Measurements from ENCODE around the gene TCF12.

DNA sequence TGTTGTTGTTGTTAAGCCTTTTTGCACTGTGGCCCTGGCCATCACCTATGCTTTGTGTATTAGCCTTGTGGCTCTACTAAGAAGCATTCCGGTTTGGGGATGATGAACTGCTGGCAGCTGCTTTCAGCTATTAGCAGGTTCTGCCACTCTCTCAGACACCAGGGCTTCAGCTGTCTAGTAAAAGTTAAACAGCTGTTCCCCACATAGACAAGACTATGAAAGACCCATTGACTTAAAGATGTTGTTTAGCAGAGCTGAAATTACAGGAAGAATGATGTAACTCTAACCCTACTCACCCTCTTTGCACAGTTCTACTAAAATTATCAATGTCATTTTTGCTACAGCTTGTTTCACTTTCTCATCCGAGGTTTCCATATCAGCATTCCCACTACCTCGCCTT is 326.7 kb downstream of the TCF12 start:
- TF ChIP-seq, protein P1, sequence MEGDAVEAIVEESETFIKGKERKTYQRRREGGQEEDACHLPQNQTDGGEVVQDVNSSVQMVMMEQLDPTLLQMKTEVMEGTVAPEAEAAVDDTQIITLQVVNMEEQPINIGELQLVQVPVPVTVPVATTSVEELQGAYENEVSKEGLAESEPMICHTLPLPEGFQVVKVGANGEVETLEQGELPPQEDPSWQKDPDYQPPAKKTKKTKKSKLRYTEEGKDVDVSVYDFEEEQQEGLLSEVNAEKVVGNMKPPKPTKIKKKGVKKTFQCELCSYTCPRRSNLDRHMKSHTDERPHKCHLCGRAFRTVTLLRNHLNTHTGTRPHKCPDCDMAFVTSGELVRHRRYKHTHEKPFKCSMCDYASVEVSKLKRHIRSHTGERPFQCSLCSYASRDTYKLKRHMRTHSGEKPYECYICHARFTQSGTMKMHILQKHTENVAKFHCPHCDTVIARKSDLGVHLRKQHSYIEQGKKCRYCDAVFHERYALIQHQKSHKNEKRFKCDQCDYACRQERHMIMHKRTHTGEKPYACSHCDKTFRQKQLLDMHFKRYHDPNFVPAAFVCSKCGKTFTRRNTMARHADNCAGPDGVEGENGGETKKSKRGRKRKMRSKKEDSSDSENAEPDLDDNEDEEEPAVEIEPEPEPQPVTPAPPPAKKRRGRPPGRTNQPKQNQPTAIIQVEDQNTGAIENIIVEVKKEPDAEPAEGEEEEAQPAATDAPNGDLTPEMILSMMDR (IDR thresholded peaks at IDR 0.05; ENCODE audit: extremely low read depth in 1 of 2, insufficient read depth in 1 of 2, low read depth in 1 of 2, low read length in 2 of 2) = no peak
- no peak for TF ChIP-seq POLR2AphosphoS5 (IDR thresholded peaks at IDR 0.05; ENCODE audit: insufficient read depth, low read depth, low read length)
- TF ChIP-seq, protein P2, sequence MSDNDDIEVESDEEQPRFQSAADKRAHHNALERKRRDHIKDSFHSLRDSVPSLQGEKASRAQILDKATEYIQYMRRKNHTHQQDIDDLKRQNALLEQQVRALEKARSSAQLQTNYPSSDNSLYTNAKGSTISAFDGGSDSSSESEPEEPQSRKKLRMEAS (IDR thresholded peaks at IDR 0.05; ENCODE audit: insufficient read depth, insufficient read length) = no peak
- TF ChIP-seq EZH2 (IDR thresholded peaks at IDR 0.05; ENCODE audit: borderline replicate concordance, low read depth, low read length, severe bottlenecking) = no peak
- no peak for TF ChIP-seq POLR2A (IDR thresholded peaks at IDR 0.05; ENCODE audit: low read depth, low read length)
